ENCODE data around the gene SLC49A4.

DNA sequence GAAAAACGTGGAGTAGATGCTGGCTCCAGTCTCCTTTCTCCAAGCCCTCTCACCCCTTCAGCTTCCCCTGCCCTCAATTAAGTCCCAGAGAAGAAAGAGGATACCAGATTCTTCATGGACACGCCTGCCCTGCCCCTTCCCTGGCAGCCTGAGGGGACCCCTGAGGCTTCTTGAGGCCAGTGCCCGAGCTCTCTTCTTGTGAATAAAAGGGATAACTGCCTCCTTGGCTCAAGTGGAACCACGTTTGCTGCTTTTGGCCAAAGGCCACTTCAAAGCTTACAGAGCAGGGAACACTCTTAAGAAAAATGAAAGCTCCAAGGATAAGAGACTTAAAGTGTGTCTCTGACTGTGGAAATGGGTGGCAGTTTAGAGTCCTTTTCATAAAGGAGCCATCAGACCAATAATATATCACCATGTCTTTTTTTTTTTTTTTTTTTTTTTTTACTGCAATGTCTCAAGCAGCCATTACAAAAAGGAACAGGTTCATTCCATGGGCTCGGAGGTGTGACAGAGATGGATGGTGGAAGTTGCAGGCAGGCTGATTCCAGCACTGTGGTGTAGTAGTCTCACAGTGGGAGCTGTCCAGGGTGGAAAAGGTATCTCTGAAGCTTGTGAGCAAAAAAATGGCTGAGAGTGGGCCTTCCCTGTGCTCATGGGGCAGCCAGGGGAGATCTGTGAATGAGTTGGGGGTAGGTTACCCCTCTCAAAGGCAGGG is 123.9 kb downstream of the SLC49A4 start:
- TF ChIP-seq, protein P1, sequence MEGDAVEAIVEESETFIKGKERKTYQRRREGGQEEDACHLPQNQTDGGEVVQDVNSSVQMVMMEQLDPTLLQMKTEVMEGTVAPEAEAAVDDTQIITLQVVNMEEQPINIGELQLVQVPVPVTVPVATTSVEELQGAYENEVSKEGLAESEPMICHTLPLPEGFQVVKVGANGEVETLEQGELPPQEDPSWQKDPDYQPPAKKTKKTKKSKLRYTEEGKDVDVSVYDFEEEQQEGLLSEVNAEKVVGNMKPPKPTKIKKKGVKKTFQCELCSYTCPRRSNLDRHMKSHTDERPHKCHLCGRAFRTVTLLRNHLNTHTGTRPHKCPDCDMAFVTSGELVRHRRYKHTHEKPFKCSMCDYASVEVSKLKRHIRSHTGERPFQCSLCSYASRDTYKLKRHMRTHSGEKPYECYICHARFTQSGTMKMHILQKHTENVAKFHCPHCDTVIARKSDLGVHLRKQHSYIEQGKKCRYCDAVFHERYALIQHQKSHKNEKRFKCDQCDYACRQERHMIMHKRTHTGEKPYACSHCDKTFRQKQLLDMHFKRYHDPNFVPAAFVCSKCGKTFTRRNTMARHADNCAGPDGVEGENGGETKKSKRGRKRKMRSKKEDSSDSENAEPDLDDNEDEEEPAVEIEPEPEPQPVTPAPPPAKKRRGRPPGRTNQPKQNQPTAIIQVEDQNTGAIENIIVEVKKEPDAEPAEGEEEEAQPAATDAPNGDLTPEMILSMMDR (IDR thresholded peaks at IDR 0.05; ENCODE audit: low read length): no peak
- TF ChIP-seq EZH2 (IDR thresholded peaks at IDR 0.05; ENCODE audit: borderline replicate concordance, low read length): no peak
